A549 treated with AZD9567 at 1 μM for 4 hours (cell line): ENCODE results near the gene ZNF865. TPM values are rescaled to one million over a fixed set of nuclear protein-coding genes. Genes with fewer than 3 reads are reported as not detected.

Source experiments
- total RNA-seq: library from RNA; stranded (reverse); fragments of 200-300 nt; extraction: Qiagen RNA extraction; gene quantifications from 5 replicates; pipeline ENCODE4 v1.2.3, GENCODE V29; 2022; ENCODE audit not compliant: insufficient read depth

The ZNF865 gene
- 5.6 to 11.6 TPM (median 11.2 TPM) in 5 replicates for total RNA-seq

DNA sequence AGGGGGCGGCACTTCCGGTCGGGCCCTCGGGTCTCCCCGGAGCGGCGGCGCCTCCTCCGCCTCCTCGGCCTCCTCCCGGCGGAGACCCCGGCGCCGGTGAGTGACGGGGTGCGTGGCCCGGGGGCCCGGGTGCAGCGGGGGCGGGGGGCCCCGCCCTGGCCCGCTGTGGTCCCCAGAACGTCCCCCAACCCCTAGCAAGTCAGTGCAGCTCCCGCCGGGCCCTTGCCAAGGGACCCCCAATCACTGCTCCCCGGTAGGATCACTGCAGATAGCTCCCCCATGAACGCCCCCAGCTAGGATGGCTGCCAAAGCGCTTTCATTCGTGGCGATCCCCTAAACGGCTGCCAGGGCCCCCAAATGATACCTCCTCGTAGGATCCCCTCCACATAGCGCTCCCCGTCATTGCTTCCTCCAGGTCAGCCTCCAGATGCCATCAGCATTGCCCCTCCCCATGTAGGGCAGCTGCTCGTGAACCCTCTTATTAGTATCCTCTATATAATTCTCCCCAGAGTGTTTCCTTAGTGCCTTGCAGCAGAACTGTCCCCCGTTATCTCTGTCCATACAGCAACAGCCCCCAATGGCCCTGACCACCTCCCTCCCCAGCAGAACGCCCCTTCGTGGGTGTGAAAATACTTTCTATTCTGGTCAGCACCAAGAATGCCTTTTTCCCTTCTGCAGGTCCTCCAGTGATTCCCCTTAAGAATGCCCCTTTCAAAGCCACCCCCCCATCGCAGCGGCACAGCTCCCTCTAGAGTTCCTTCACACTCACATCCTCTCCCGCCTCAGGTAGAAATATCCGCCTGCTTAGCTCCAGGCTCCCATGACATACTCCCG, at the start of gene ZNF865:
Gene ZNF865 (plus strand): TSS at position 11 of the 834 bp plus-strand sequence. CDS start 7,972 bp downstream, outside the sequence.

DNA sequence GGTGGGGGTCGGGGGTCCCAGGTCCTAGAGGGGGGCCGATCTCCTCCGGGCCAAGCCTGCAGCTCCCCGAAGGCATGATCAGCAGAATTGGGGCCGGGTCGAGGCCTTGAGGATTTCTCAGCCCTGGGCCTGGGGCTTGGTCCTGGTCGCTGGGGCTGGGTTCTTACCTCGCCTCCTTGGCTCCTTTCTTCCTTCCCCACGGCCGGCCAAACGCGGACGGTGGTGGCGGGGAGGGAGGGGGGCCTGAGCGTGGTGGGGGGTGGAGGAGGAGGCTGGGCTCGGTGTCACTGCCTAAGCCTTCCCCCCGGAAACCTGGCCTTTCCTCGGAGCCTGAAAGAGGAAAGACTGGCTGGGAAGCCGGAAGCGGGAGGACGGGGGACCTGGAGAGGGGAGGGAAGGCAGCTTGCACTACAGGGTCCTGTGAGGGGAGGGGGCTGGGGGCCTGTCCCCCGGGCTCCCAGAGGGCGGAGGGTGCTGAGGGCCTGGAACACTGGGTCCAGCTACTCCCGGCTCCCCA, 24.8 kb upstream of the ZNF865 start, which contains the start of gene ZNF579:
Gene ZNF579 (minus strand): TSS at position 221 of the 517 bp plus-strand sequence. CDS start 1,209 bp downstream, outside the sequence.

DNA sequence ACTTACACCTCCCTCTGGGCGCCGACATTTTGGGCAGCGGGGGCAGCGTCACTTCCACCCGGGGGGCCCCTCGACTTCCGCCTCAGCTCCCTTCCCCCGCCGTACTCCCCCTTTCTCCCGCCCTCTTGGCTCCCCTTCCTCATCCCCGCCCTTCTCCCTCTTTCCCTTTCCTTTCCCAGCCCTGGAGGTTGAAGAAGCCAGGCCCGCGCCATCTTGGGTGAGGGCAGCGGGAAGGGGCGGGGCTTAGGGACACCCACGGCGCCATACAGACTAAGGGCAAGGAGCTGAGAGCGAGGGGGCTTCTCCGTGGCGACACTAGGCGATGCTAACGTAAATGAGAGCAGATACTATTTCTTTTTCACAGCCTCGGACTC, 6.0 kb upstream of the ZNF865 start, which contains the start of gene FIZ1:
Gene FIZ1 (minus strand): TSS at position 50 of the 374 bp plus-strand sequence. CDS start 1,652 bp downstream, outside the sequence.

DNA sequence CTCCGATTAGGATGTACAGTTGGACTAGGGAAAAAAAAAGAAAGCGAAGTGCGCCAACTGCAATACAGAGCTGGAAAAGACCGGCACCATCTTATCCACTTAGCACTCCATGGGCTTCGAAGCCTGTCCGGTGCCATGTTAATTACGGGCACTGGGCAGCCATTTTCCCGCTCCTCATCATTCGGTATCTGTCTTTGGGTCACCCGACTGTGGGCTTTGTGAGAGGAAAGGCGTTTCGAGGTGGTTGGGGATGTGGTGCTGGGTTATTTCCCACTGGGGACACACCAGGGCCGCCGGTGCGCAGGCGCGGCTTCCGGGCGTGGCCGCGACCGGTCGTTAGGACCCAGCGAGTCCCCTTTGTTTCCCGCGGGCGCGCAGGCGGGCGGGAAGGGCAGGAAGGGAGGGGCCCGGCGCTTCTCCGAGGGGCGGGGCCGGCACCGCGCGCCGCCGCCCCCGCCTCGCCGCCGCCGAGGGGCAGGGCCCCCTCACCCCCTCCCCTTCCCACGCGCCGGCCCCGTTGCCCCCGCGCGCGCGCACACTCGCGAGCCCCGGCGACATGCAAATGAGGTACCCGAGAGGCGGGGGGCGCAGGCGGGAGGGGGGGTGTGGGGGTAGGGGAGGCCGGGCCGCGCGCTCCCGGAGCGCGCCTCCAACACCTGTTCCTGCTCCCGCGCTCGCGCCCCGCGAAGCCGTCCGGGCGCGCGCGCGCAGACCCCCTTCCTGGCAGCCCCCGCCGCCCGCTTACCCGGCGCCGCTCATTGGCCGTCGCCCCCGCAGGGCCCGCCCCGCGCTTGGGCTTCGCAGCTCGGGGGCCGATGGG, 5.4 kb upstream of the ZNF865 start, which contains the start of gene ZNF524:
Gene ZNF524 (plus strand): TSS at position 447 of the 820 bp plus-strand sequence. CDS start 1,825 bp downstream, outside the sequence.

DNA sequence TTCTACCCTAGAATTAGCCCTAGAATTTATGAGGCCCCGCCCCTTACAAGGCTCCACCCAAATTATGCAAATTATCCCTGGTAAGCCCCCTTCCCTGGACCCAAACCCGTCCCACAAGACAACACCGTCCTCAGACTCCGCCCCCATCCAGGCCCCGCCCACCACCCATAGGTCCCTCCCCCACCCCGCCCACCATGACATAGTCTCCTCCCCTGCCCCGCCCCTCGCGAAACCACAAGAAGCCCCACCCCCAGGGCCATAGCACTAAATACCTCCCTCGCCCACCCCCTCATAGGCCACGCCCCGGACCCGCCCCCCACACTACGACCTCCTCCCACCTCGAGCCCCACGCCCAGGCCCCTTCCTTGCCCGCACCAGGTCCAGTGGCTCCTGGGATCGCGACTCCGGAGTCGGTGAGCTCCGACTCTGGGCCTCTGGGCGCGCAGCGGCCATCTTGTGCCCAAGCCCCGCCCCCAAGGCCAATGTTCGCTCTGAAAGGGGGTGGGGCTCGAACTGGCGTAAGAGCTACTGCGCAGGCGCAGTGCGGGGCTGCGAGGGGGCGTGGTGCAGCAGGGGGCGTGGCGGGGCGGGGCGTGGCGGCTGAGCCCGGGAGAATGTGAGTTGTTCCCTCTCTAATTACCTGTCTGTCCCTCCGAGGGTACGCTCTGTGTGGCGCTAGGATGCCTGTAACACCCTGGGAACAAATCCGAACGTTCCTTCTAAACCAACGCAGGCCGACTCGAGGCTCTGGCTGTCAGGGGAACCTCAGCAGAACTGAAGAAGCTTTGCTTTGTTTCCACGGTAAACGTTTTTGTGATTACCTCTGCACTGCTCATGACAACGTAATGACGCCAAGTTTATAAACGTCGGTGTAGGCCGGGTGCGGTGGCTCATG, 18.9 kb downstream of the ZNF865 start, which contains the start of gene ZNF784:
Gene ZNF784 (minus strand): TSS at position 458 of the 895 bp plus-strand sequence. CDS start 5 bp downstream, at position 453.

DNA sequence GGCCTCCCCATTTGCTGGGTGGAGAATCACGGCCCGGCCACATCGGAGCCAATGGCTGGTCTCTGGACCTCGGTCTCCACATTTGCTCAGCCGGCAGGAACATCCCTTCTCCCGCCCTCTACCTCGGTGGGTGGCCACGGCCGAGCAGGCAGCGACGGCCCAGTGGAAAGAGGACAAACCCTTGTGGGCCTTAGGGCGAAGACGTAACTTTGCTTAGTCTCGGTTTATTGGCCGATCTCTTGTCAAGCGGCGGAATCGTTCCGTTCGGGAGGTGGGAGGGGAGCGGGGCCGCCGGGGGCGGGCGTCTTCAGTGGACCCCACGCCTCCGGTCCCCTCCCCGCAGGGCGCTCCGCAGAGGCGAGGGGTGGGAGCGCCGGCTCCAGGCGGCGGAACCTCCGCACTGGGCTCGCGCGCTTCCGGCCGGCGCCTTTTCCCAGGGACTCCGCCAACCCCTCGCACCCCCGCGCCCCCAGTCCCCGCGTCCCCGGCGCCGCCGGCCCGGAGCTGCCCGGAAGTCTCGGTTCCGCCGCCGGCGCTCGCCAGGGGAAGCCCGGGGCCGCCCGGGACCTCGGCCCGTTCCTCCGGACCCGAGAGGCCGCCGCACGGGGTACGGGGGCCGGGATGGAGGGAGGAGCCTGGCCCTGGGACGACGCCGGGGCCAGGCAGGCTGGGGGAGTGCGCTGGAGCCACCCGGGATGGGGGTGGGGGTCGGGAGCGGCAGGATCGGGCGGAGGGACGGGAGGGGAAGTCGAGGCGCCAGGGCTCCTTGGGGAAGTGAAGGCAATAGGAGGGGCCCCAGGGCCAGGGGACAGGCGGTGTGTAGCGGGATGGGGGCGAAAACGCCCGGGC, 35.4 kb downstream of the ZNF865 start, which contains the start of gene ZNF580:
Gene ZNF580 (plus strand): TSS at position 426 of the 849 bp plus-strand sequence. CDS start 1,507 bp downstream, outside the sequence.

DNA sequence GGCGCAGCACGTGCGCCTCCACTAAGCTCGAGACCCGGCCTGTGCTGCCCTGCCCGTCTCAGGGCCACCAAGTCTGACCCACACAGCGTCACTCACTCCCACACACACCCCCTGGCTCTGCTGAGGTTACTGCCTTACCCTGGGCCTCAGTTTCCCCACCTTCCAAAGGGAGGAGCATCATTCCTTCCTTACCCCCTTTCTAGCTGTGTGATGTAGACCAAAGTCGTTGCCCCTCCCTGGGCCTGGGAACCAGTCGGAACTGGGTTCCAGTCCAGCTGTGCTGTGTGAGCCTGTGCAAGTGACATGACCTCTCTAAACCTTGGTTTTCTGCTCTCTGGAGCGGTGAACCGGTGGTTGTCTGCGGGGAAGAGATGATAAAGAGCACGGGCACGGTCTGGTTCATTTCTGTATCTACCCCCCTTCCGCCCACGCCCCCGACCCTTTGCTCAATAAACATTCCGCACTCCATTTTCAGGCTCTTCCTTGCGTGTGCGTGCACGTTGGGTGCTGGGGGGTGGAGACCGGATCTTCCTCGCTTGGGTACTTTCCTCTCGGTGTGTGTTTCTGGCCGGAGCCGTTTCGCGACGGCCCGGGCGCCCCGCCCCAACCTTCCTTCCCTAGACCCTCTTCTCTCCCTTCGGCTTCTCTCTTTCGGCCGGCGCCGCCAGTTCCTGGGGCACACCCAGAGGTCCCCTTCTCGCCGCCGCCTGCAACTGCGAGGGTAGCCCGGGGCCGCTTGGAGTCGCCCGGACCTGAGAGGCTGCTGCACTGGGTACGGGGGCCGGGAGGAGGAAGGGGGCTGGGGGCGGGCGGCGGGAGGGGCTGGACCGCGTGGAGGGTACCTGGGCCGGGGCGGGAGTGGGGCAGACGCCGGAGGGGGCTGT, 37.8 kb downstream of the ZNF865 start, which contains the start of gene ZNF581:
Gene ZNF581 (plus strand): TSS at position 647 of the 884 bp plus-strand sequence. CDS start 923 bp downstream, outside the sequence.

DNA sequence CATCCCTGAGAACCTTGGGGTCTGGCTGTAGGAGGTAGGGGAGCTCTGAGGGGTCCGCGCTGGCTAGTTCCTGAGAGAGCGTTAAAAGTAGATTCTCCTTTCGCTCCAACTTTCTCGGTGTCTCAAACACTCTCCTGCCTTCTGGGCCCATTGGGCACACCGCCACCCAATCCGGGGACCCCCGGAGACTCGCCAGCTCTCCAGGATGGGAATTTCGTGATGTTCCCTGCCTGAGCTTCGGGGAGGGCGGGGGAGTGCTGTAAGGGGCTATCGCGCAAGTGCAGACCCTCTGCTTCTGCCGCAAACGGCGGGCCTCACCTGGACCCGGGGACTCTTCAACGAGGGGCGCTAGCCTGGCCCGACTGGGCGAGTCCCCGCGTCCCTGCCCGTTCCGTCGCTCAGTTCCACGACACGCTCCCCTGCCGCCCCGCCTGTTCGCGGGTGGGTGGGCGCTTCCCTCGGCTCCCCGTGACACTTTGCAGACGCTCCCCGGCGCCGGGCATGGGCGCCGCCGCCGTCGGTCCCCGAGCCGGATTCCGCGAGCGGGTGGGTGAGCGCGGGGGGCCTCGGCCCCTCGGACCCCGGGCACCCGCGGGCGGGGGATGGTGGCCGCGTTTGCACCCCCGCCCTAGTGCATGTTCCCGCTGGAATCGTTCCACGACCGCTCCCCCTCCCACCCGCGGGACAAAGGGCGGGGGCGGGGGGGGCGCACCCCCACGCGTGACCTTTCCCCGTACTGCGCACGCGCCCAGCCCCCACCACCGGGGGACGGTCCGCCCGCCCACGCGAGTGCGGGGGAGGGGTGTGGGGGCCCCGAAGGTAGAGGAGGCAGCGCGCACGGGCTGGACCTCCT, 42.5 kb downstream of the ZNF865 start, which contains the start of gene CCDC106:
Gene CCDC106 (plus strand): TSS at position 481 of the 853 bp plus-strand sequence. CDS start 835 bp downstream, outside the sequence.

DNA sequence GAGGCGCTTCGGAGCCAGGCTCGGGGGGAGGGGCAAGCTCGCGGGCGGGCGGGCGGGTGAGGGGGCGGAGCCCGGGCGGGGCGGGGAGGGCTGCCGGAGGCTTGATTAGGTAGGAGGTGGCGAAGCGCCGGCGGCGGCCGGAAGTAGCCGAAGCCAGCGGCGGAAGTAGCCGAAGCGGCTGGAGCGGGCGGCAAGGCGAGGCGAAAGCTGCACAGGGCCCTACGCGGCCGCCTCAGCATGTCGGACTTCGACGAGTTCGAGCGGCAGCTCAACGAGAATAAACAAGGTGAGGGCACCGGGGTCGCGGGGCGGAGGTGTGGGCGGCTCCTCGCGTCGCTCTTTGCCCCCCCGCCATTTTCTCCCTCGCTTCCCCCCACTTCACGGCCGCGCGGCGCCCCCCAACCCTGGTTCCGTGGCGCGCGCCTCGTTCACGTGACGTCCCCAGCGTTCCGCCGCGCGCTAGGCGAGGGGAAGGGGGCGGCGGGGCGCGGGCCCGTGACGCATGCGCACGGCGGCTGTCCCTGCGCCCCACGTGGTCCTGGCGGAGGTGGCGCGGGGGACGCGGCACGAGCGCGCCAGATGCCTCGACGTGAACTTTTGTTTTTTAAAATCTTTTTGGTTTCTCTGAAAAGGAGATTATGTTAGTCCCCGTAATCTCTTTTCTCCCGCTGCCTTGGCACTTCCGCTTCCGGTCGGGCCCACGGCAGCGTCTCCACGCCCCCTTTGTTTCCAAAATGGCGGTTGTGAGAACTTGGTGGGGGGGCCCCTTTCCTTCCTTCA, 49.6 kb downstream of the ZNF865 start, which contains the start of gene U2AF2:
Gene U2AF2 (plus strand): TSS at position 168 of the 780 bp plus-strand sequence. CDS start 70 bp downstream, at position 238.

Other genes starting within 250 kb of the ZNF865 start
- 0.10 to 0.22 TPM (median 0.16 TPM) in 4 of 5 replicates, not detected in the other for gene GARIN5B, start 242.4 kb upstream of the ZNF865 start, total RNA-seq
- 16.8 to 21.9 TPM (median 17.3 TPM) in 5 replicates for gene IL11, start 235.2 kb upstream of the ZNF865 start, total RNA-seq
- 1.6 to 2.0 TPM (median 1.8 TPM) in 4 of 5 replicates, not detected in the other for gene TMEM190, start 228.8 kb upstream of the ZNF865 start, total RNA-seq
- gene TMEM238, start 221.4 kb upstream of the ZNF865 start, total RNA-seq = 6.5 to 9.2 TPM (median 8.0 TPM) in 4 of 5 replicates, not detected in the other
- 2,640 to 3,810 TPM (median 2,807 TPM) in 5 replicates for gene RPL28, start 219.7 kb upstream of the ZNF865 start, total RNA-seq
- 283 to 453 TPM (median 448 TPM) in 5 replicates for gene UBE2S, start 197.9 kb upstream of the ZNF865 start, total RNA-seq
- gene SHISA7, start 162.3 kb upstream of the ZNF865 start, total RNA-seq = 0.02 TPM in 2 of 5 replicates, not detected in the others
- gene ISOC2, start 144.0 kb upstream of the ZNF865 start, total RNA-seq = 49.3 to 64.4 TPM (median 61.3 TPM) in 5 replicates
- gene C19orf85, start 140.9 kb upstream of the ZNF865 start, total RNA-seq = not detected in 5 replicates
- gene ZNF628, start 129.0 kb upstream of the ZNF865 start, total RNA-seq = 4.3 to 7.1 TPM (median 6.2 TPM) in 5 replicates
- 31.1 to 56.8 TPM (median 53.6 TPM) in 5 replicates for gene NAT14, start 120.5 kb upstream of the ZNF865 start, total RNA-seq
- 0.41 to 1.0 TPM (median 0.82 TPM) in 5 replicates for gene SSC5D, start 117.2 kb upstream of the ZNF865 start, total RNA-seq
- 1.8 to 2.1 TPM (median 2.0 TPM) in 4 of 5 replicates, not detected in the other for gene SBK2, start 68.5 kb upstream of the ZNF865 start, total RNA-seq
- gene SBK3, start 60.1 kb upstream of the ZNF865 start, total RNA-seq = 0.79 to 1.2 TPM (median 0.93 TPM) in 4 of 5 replicates, not detected in the other
- gene ZNF579, start 24.8 kb upstream of the ZNF865 start, total RNA-seq = 7.2 to 29.0 TPM (median 26.0 TPM) in 5 replicates
- gene FIZ1, start 6.1 kb upstream of the ZNF865 start, total RNA-seq = 18.8 to 22.1 TPM (median 21.4 TPM) in 5 replicates
- gene ZNF524, start 5.4 kb upstream of the ZNF865 start, total RNA-seq = 11.7 to 18.6 TPM (median 17.2 TPM) in 5 replicates
- 5.3 to 7.2 TPM (median 6.9 TPM) in 5 replicates for gene ZNF784, start 18.9 kb downstream of the ZNF865 start, total RNA-seq
- gene ZNF580, start 35.4 kb downstream of the ZNF865 start, total RNA-seq = 22.8 to 54.8 TPM (median 51.9 TPM) in 5 replicates
- 32.4 to 52.5 TPM (median 51.0 TPM) in 5 replicates for gene ZNF581, start 38.0 kb downstream of the ZNF865 start, total RNA-seq
- gene CCDC106, start 42.6 kb downstream of the ZNF865 start, total RNA-seq = 11.8 to 15.8 TPM (median 15.2 TPM) in 5 replicates
- 256 to 304 TPM (median 290 TPM) in 5 replicates for gene U2AF2, start 49.4 kb downstream of the ZNF865 start, total RNA-seq
- gene EPN1, start 69.6 kb downstream of the ZNF865 start, total RNA-seq = 120 to 215 TPM (median 193 TPM) in 5 replicates
- gene NLRP9, start 132.8 kb downstream of the ZNF865 start, total RNA-seq = not detected in 5 replicates
- gene RFPL4A, start 153.4 kb downstream of the ZNF865 start, total RNA-seq = 0.84 to 2.2 TPM (median 1.1 TPM) in 5 replicates
- gene RFPL4AL1, start 163.5 kb downstream of the ZNF865 start, total RNA-seq = 0.14 to 0.17 TPM (median 0.17 TPM) in 3 of 5 replicates, not detected in the others
- gene NLRP11, start 226.4 kb downstream of the ZNF865 start, total RNA-seq = 0.02 to 0.03 TPM (median 0.03 TPM) in 3 of 5 replicates, not detected in the others
- not detected in 5 replicates for gene NLRP4, start 230.9 kb downstream of the ZNF865 start, total RNA-seq